Measurements from ENCODE around the gene MTG2.
"Not testable (repeated sequence)": the region's sequence is repeated elsewhere in the genome, so short reads cannot be mapped to it uniquely, and the experiment has no call there.

The MTG2 gene

GRCh38 chr20:62143957-62144825, 38.6 kb upstream of the MTG2 start:
- in situ Hi-C loops (cut with HindIII; ENCODE audit: low sequenced_read_pairs): no loop called here

GRCh38 chr20:62145688-62146018, 37.2 kb upstream of the MTG2 start:
- in situ Hi-C loops (cut with HindIII; ENCODE audit: low sequenced_read_pairs): no loop called here

DNA sequence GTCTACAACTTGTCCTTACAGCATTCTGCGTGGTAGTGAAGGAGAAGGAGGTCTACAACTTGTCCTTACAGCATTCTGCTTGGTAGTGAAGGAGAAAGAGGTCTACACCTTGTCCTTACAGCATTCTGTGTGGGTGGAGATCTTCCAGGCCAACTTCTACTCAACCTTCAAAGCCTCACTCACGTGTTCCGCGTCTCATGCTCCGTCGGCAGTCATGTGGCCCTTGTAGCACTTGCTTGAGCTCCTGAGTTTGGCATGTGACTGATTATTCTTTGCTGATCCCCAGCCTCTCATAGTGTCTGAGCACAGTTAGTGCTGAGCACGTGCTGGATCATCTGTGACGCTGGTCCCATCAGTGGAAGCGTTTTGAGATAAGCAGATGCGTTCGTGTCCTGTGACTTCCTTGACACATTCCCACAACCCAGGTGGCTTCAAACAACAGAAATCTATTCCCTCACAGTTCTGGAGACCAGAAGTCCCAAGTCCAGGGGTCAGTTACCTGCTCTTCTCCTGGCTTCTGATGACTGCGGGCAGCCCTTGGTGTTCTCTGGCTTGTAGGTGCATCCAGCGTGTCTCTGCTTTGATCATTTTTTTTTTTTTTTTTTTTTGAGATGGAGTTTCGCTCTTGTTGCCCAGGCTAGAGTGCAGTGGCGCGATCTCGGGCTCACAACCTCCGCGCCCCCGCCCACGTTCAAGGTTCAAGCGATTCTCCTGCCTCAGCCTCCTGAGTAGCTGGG, 36.6 kb upstream of the MTG2 start:
- in situ Hi-C loops (cut with HindIII; ENCODE audit: low sequenced_read_pairs): no loop called here

DNA sequence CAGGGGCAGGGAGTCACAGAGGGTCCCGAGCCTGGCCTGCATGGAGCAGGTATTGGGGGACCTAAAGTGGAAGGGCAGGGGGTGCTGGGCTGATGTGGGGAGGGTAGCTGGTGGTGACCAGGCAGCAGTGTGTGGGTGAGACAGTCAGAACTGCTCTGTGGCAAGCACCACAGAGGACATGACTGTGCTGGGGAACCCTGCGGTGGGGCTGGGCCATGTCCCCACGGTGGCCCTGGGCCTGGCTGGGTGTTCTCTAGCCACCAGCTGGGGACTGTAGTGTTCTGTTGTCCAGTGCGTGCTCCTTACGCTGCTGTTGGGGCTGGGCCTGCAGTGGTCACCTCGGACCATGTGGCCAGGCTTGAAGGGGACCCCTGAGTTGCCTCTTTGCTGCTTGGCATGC, 35.7 kb upstream of the MTG2 start:
- in situ Hi-C loops (cut with HindIII; ENCODE audit: low sequenced_read_pairs): no loop called here

DNA sequence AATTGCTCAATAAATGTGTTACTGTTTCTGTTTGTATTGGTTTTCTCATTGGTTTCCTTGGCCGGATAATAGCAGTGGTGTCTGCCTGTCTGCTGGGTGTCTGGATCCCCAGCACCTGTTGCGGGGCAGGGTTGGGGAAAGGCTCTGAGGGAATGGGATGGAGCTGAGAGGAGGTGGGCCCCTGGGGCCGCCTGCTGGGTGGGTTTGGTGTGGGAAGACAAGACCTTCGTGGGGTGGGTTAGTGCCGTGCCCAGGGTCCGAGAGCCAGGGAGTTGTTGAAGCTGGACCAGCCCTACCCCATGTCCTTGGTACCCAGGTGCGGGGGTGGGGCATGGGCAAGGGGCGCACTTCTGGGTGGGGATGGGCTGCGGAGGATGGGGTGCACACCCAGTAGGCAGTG, 35.3 kb upstream of the MTG2 start:
- in situ Hi-C loops (cut with HindIII; ENCODE audit: low sequenced_read_pairs): no loop called here

- in situ Hi-C loops (cut with HindIII; ENCODE audit: low sequenced_read_pairs): not testable (repeated sequence)
Measured at GRCh38 chr20:62148383-62148782, 34.4 kb upstream of the MTG2 start.

- in situ Hi-C loops (cut with HindIII; ENCODE audit: low sequenced_read_pairs): no loop called here
Measured at GRCh38 chr20:62148908-62149314, 33.9 kb upstream of the MTG2 start.

DNA sequence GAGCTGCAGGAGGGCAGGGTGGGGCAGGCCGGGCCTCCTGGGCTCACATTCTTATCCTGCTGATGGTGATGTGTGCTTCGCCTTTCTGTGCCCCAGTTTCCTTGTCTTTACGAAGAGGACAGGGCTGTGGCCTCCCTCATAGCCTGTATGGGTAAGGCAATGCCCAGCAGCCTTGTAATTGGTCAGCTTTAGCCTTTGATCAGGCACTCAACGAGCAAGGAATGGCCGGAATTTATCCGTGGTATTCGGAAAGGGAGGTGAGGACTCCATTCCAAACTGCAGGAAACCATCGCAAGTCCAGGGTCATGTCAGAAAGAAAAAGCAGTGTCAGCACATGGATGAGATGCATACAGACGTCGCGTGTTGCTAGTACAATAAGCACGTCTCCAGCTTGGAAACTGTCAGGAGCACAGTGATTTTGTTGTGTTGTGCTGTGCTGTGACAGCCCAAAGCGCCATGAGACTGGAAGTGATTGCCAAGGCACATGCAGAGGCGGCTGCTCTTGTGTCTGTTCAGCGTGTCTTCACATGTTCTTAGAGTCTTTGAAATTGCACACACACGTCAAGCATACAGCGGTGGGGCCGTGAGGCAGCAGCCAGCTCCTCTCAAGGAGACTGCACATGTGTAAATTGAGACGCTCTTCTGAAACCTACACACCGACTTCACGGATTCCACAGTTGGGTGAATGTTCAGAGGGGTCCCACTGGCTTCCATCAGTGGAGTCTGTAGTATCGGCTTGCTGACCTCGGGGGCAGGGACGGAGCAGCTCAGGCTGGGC, 33.1 kb upstream of the MTG2 start:
- in situ Hi-C loops (cut with HindIII; ENCODE audit: low sequenced_read_pairs): no loop called here

- in situ Hi-C loops (cut with HindIII; ENCODE audit: low sequenced_read_pairs): no loop called here
Measured at GRCh38 chr20:62150310-62150575, 32.6 kb upstream of the MTG2 start.

- in situ Hi-C loops (cut with HindIII; ENCODE audit: low sequenced_read_pairs): no loop called here
Measured at GRCh38 chr20:62151225-62151624, 31.6 kb upstream of the MTG2 start.

GRCh38 chr20:62151835-62152364, 30.9 kb upstream of the MTG2 start:
- in situ Hi-C loops (cut with HindIII; ENCODE audit: low sequenced_read_pairs): no loop called here

GRCh38 chr20:62155428-62156253, 27.2 kb upstream of the MTG2 start:
- in situ Hi-C loops (cut with HindIII; ENCODE audit: low sequenced_read_pairs): no loop called here

GRCh38 chr20:62156254-62156556, 26.6 kb upstream of the MTG2 start:
- in situ Hi-C loops (cut with HindIII; ENCODE audit: low sequenced_read_pairs): no loop called here

GRCh38 chr20:62156592-62157386, 26.0 kb upstream of the MTG2 start:
- in situ Hi-C loops (cut with HindIII; ENCODE audit: low sequenced_read_pairs): no loop called here

- in situ Hi-C loops (cut with HindIII; ENCODE audit: low sequenced_read_pairs): no loop called here
Measured at GRCh38 chr20:62157387-62158087, 25.3 kb upstream of the MTG2 start.

DNA sequence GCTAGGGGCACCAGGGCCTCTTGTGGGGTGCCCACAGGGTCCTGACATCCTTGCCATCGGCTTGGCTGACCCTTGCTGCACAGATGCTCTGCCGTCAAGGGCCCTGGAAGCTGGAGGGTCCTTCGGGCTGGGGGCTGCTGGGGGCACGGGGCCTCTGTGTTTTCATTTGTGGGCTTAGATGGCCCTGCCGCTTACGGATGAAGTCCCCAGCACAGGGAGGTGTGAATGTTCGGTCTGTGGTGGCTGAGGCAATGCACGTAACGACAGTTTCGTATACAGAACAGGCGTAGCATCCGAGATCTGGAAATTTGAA, 24.8 kb upstream of the MTG2 start:
- in situ Hi-C loops (cut with HindIII; ENCODE audit: low sequenced_read_pairs): no loop called here

DNA sequence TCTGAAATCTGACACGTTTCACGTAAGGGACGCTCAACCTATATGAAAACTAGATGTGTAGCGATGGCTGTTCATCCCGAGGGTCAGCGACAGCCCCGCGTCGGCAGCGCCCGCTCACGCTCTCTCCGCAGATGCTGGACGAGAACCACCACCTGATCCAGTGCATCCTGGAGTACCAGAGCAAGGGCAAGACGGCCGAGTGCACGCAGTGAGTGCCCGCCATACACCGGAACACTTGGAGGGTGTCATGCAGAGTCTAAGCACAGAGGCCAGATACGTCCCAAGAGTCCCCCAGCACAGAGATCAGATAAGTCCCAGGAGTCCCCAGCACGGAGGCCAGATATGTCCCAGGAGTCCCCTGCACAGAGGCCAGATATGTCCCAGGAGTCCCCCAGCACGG, 24.3 kb upstream of the MTG2 start:
- in situ Hi-C loops (cut with HindIII; ENCODE audit: low sequenced_read_pairs): no loop called here

- in situ Hi-C loops (cut with HindIII; ENCODE audit: low sequenced_read_pairs): no loop called here
Measured at GRCh38 chr20:62159052-62159451, 23.8 kb upstream of the MTG2 start.

DNA sequence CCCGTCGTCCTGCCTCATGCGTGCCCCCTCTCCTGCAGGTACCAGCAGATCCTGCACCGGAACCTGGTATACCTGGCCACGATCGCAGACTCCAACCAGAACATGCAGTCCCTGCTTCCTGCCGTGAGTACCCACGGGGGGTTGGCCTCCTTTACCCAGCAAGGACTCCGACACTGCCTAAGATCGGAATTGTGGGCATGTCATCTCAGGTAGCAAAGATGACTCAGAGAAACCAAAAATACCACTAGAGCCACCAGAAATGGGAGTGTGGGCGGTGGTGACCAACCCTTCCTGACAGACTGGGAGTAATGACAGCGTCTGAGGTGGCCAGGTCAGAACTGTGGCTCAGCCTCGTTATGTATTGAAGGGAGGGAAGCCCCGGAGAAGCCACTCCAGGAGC, 23.0 kb upstream of the MTG2 start:
- in situ Hi-C loops (cut with HindIII; ENCODE audit: low sequenced_read_pairs): no loop called here

DNA sequence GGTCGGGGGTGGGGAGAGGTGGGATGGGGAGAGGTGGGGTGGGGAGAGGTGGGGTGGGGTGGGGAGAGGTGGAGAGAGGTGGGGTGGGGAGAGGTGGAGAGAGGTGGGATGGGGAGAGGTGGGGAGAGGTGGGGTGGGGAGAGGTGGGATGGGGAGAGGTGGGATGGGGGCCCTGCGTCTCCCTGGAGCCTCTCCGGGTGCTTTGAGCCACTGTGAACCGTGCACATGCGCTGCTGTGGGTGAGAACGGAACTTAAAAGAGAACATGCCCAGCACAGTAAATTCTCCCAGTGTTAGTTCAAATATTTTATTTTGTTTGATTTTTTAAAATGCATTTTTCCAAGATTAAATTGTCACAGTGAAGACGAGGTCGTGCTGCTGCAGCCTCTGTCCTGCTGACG, 22.6 kb upstream of the MTG2 start:
- in situ Hi-C loops (cut with HindIII; ENCODE audit: low sequenced_read_pairs): no loop called here

Measured in endothelial cell of hepatic sinusoid (primary cell).